Measurements from ENCODE around the gene EWSR1. TPM values are rescaled to one million over a fixed set of nuclear protein-coding genes. Genes with fewer than 3 reads are reported as not detected.
A peak's percentile ranks its signal among the peaks of the same experiment; 100 is the strongest.

The EWSR1 gene
- total and polyA plus RNA-seq, 7 experiments from 2014 or later, result 189 to 366 (median 263) TPM

DNA sequence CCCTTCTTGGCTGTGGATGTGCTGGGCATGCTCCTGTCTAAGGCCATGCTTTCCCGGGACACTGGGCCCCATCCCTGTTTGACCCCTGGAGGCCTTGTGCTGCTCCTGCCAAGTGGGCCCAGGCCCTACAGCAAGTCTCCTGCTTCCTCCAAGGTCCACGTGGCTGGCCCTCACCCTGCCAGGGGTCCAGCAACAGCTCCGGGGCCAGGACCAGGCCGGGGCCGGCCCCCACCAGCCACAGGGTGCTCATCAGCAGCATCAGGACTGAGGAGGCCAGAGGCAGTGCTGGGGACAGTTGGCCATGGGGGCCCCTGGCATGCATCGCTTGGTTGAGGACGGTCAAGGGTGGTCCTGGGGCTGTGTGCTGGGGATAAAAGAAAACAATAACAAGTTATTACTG, 2.8 kb upstream of the EWSR1 start:
- H3K27me3 ChIP-seq (ENCODE audit: control insufficient read depth in 2 of 2, insufficient read depth in 2 of 2, low read length in 2 of 2), result no peaks in the 10 kb centered on the region
- ATAC-seq (no peak), DNase-seq (no peak)
- H3K4me1 ChIP-seq (ENCODE audit: control insufficient read depth in 2 of 2, insufficient read depth in 2 of 2, low read length in 2 of 2), result peaks cover 14 to 18% of the 10 kb centered on the region in 2 donors
- Mint-ChIP-seq H3K4me1 (peaks cover 22 to 33% (median 28%) of the 10 kb centered on the region in 7 donors), H3K9me3 (peaks cover 0 to 6% (median 0%) of the 10 kb centered on the region in 11 donors), H3K27me3 (peaks cover 0 to 5% (median 0%) of the 10 kb centered on the region in 5 donors), H3K4me3 (no peak overlapping the region), H3K27ac (no peak overlapping the region), H3K36me3 (peaks cover 5 to 23% (median 9%) of the 10 kb centered on the region in 5 donors)
- H3K9me3 ChIP-seq (ENCODE audit: control insufficient read depth in 2 of 3, low read length in 3 of 3), result no peaks in the 10 kb centered on the region
- intact Hi-C loops (cut with micrococcal nuclease), result loop anchor here (5.0 to 10.0 kb wide), 8 partner anchors 37 to 1327 kb away; partner anchors contain the start of genes MTMR3 (in 1 of the 2), NF2 (in 1 of the 2), NIPSNAP1 (in 1 of the 2) and PES1 (in 1 of the 2)
- peaks cover 0 to 21% (median 0%) of the 10 kb centered on the region in 3 experiments for H3K36me3 ChIP-seq (ENCODE audit: control insufficient read depth in 2 of 3, insufficient read depth in 3 of 3, low read length in 3 of 3)
- H3K4me3 ChIP-seq (ENCODE audit: low read length), result no peak overlapping the region
- POLR2A ChIA-PET, result no interaction called here
- H3K27ac ChIP-seq (ENCODE audit: low read depth, low read length), result no peak overlapping the region
- CTCF ChIA-PET, result no interaction called here

DNA sequence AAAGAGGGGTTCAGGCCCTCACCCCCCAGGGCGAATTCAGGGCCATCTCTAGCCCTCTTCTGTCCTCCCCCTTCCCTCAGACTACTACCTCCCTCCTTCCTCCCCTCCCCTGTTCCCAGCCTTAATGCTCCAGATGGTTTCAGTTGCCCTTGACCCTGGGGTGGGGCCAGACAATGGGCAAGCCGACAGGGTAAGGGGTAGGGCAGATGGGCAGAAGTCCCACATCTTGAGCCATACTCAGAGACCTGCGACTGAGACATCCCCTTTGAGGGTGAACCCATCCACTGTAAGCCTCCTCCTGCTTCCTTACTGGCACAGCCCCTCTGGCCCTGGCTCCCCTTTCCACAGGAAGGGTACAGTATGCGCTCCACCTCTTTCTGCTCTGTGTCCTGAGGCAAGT, 2.1 kb upstream of the EWSR1 start:
- DNase-seq (no peak), ATAC-seq (no peak)
- H3K4me3 ChIP-seq (ENCODE audit: low read length), result no peak overlapping the region
- peaks cover 0 to 6% (median 0%) of the 10 kb centered on the region in 11 donors for H3K9me3 Mint-ChIP-seq
- H3K4me1 Mint-ChIP-seq, result peaks cover 28 to 39% (median 34%) of the 10 kb centered on the region in 7 donors
- ChIA-PET CTCF (no interaction called here), POLR2A (no interaction called here)
- H3K27ac Mint-ChIP-seq, result peak overlapping the region in 3 of 9 donors; percentile 32 to 56 (median 41)
- peak overlapping the region in 6 of 10 donors; percentile 29 to 99 (median 73) for H3K4me3 Mint-ChIP-seq
- intact Hi-C loops (cut with micrococcal nuclease), result loop anchor here (2.0 to 10.0 kb wide), 9 partner anchors 36 to 1326 kb away; partner anchors contain the start of genes HSCB (in 1 of the 2), MTMR3 (in 1 of the 2), NF2 (in 1 of the 2) and NIPSNAP1 (in 1 of the 2)
- no peak overlapping the region for H3K27ac ChIP-seq (ENCODE audit: low read depth, low read length)
- H3K27me3 Mint-ChIP-seq, result peaks cover 0 to 5% (median 0%) of the 10 kb centered on the region in 5 donors
- no peaks in the 10 kb centered on the region for H3K9me3 ChIP-seq (ENCODE audit: control insufficient read depth in 2 of 3, low read length in 3 of 3)
- peaks cover 0 to 21% (median 0%) of the 10 kb centered on the region in 3 experiments for H3K36me3 ChIP-seq (ENCODE audit: control insufficient read depth in 2 of 3, insufficient read depth in 3 of 3, low read length in 3 of 3)
- H3K36me3 Mint-ChIP-seq, result peaks cover 8 to 29% (median 9%) of the 10 kb centered on the region in 5 donors
- H3K4me1 ChIP-seq (ENCODE audit: control insufficient read depth in 2 of 2, insufficient read depth in 2 of 2, low read length in 2 of 2), result peaks cover 21 to 23% of the 10 kb centered on the region in 2 donors
- H3K27me3 ChIP-seq (ENCODE audit: control insufficient read depth in 2 of 2, insufficient read depth in 2 of 2, low read length in 2 of 2), result no peaks in the 10 kb centered on the region

DNA sequence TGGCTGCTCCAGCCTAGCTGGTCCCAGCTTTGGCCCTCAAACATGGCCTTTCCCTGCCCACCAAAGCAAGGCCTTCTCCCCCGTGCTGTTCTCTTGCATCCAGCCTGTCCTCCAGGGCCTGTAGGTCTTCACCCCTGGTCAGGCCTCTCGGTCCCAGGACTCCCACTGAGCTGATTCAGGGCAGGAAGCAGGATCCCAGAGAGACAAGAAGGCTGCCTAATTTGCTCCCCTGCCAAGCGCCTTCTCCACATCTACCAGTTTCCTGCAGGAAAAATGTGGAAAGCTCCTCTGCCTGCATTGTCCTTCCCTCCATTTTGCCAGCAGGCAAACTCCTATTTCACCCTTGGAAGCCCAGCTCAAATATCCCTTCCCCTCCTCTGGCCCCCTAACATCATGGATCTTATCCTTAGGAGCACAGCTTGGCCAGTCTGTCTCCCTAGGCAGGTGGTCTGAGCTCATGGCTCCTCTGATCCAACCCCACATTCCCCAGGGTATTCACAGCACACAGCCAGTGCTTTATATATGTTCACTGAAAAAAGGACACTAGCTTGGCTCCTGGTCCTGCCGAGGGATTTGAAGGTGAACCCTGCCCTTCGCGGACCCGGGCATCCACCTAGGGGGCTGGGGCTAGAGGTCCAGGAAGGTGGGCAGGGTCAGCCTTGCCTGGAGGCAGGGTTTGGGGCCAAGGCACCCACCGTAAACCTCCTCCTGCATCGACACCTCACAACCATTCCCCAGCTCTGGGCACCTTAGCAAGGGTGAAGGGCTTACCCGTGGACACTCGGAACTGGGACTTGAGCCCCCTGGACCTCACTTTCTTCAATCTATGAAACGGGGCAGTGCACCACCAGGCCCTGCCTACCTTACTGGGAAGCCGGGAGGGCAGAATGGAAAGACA, 1.3 kb upstream of the EWSR1 start:
- Mint-ChIP-seq H3K27me3 (peaks cover 0 to 5% (median 0%) of the 10 kb centered on the region in 5 donors), H3K4me1 (peaks cover 36 to 48% (median 42%) of the 10 kb centered on the region in 7 donors), H3K36me3 (peaks cover 8 to 34% (median 10%) of the 10 kb centered on the region in 5 donors), H3K27ac (peak overlapping the region; percentile 26 to 100 (median 97)), H3K4me3 (peak overlapping the region; percentile 87 to 100 (median 96)), H3K9me3 (peaks cover 0 to 6% (median 0%) of the 10 kb centered on the region in 11 donors)
- Histone ChIP-seq H3K4me3 (ENCODE audit: low read length) (peak overlapping the region; percentile 96), H3K4me1 (ENCODE audit: control insufficient read depth in 2 of 2, insufficient read depth in 2 of 2, low read length in 2 of 2) (peaks cover 30 to 32% of the 10 kb centered on the region in 2 donors), H3K9me3 (ENCODE audit: control insufficient read depth in 2 of 3, low read length in 3 of 3) (no peaks in the 10 kb centered on the region), H3K36me3 (ENCODE audit: control insufficient read depth in 2 of 3, insufficient read depth in 3 of 3, low read length in 3 of 3) (peaks cover 0 to 21% (median 0%) of the 10 kb centered on the region in 3 experiments), H3K27ac (ENCODE audit: low read depth, low read length) (peak overlapping the region; percentile 98), H3K27me3 (ENCODE audit: control insufficient read depth in 2 of 2, insufficient read depth in 2 of 2, low read length in 2 of 2) (no peaks in the 10 kb centered on the region)
- DNase-seq (no peak), ATAC-seq (no peak)
- CTCF ChIA-PET, result no interaction called here
- intact Hi-C loops (cut with micrococcal nuclease), result loop anchor here (2.0 to 10.0 kb wide), 9 partner anchors 35 to 1325 kb away; partner anchors contain the start of genes HSCB (in 1 of the 2), MTMR3 (in 1 of the 2), NF2 (in 1 of the 2) and NIPSNAP1 (in 1 of the 2)
- POLR2A ChIA-PET, result no interaction called here

DNA sequence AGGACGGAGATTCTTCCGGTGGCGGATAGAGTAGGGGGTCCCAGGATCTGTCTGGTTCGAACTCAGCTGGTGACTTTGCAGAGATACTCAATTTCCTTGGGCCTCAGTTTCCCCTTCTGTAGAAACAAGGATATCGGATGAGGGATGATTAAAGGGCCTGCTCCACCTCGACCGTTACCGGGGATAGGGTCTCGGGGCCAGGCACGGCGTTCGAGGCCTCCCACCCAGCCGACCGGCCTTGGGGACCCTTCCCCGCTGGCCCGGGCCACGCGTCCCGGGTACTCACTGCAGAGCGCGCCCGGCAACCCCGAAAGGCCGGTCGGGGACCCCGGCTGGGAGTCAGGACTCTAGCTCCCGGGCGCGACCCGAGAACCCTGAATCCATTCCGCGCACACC, 608 bp upstream of the EWSR1 start:
- ChIA-PET POLR2A (no interaction called here), CTCF (no interaction called here)
- peaks cover 8 to 38% (median 16%) of the 10 kb centered on the region in 5 donors for H3K36me3 Mint-ChIP-seq
- no peak for ATAC-seq
- H3K27me3 ChIP-seq (ENCODE audit: control insufficient read depth in 2 of 2, insufficient read depth in 2 of 2, low read length in 2 of 2), result no peaks in the 10 kb centered on the region
- intact Hi-C loops (cut with micrococcal nuclease), result loop anchor here (2.0 to 10.0 kb wide), 9 partner anchors 35 to 1325 kb away; partner anchors contain the start of genes HSCB (in 1 of the 2), MTMR3 (in 1 of the 2), NF2 (in 1 of the 2) and NIPSNAP1 (in 1 of the 2)
- peak overlapping the region; percentile 96 for H3K4me3 ChIP-seq (ENCODE audit: low read length)
- peak overlapping the region; percentile 93 to 100 (median 96) for H3K4me3 Mint-ChIP-seq
- H3K4me1 Mint-ChIP-seq, result peaks cover 42 to 54% (median 49%) of the 10 kb centered on the region in 7 donors
- H3K27ac ChIP-seq (ENCODE audit: low read depth, low read length), result peak overlapping the region; percentile 98
- H3K4me1 ChIP-seq (ENCODE audit: control insufficient read depth in 2 of 2, insufficient read depth in 2 of 2, low read length in 2 of 2), result peaks cover 36 to 38% of the 10 kb centered on the region in 2 donors
- H3K36me3 ChIP-seq (ENCODE audit: control insufficient read depth in 2 of 3, insufficient read depth in 3 of 3, low read length in 3 of 3), result peaks cover 0 to 27% (median 0%) of the 10 kb centered on the region in 3 experiments
- peaks cover 0 to 5% (median 0%) of the 10 kb centered on the region in 5 donors for H3K27me3 Mint-ChIP-seq
- no peak for DNase-seq
- H3K9me3 ChIP-seq (ENCODE audit: control insufficient read depth in 2 of 3, low read length in 3 of 3), result no peaks in the 10 kb centered on the region
- H3K9me3 Mint-ChIP-seq, result peaks cover 0 to 6% (median 0%) of the 10 kb centered on the region in 11 donors
- peak overlapping the region; percentile 40 to 100 (median 99) for H3K27ac Mint-ChIP-seq

DNA sequence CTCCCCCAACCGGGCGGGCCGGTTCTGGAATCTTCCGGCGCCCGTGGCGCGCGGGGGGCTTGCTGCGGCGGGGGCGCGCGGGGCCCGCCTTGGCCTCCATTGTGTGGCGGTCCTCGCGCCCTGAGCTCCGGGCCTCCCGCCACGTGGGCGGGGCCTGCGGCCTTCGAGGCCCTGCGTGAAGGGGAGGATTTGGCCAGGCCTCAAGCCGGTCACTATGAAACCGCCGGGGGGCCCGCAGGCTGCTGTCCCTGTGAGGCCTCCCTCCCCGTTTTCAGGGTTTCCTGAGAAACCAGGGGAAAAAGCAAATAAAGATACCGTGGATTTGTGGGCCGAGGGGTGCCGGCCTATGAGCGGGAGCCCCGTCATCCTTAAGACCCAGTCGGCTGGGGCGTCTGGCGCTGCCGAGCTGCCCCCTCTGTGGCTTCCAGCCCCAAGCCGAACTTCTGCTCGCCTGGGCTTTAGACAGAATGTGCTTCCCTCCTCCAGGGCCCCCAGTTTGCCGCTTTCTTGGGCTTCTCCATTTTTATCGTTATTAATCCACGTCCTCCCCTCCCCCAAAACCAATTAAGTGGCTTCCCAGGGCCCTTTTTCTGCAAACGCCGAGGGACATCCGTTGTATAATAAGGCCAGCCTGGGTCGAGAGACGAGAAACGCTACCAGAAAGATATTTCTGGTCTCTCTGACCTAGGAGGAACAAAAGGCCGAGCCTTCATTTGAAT, 602 bp downstream of the EWSR1 start:
- Histone ChIP-seq H3K4me3 (ENCODE audit: low read length) (peak overlapping the region; percentile 96), H3K9me3 (ENCODE audit: control insufficient read depth in 2 of 3, low read length in 3 of 3) (no peaks in the 10 kb centered on the region), H3K27me3 (ENCODE audit: control insufficient read depth in 2 of 2, insufficient read depth in 2 of 2, low read length in 2 of 2) (no peaks in the 10 kb centered on the region), H3K4me1 (ENCODE audit: control insufficient read depth in 2 of 2, insufficient read depth in 2 of 2, low read length in 2 of 2) (peaks cover 41 to 48% of the 10 kb centered on the region in 2 donors), H3K36me3 (ENCODE audit: control insufficient read depth in 2 of 3, insufficient read depth in 3 of 3, low read length in 3 of 3) (peaks cover 0 to 36% (median 10%) of the 10 kb centered on the region in 3 experiments), H3K27ac (ENCODE audit: low read depth, low read length) (peak overlapping the region; percentile 98)
- DNase-seq (peak in 4 of 9 donors; percentile 20 to 39 (median 32)), ATAC-seq (peak; percentile 13)
- ChIA-PET CTCF (no interaction called here), POLR2A (interaction anchor here (0.5 to 1.0 kb wide), 3 partner anchors 43 to 826 kb away, joined by 3 to 4 read pairs (median 3); no protein-coding TSS in a partner anchor)
- H3K4me3 Mint-ChIP-seq, result peak overlapping the region; percentile 93 to 100 (median 96)
- peaks cover 14 to 50% (median 26%) of the 10 kb centered on the region in 5 donors for H3K36me3 Mint-ChIP-seq
- H3K9me3 Mint-ChIP-seq, result peaks cover 0 to 6% (median 0%) of the 10 kb centered on the region in 11 donors
- H3K4me1 Mint-ChIP-seq, result peaks cover 51 to 67% (median 61%) of the 10 kb centered on the region in 7 donors
- peak overlapping the region; percentile 97 to 100 (median 99) for H3K27ac Mint-ChIP-seq
- peaks cover 0 to 5% (median 0%) of the 10 kb centered on the region in 5 donors for H3K27me3 Mint-ChIP-seq
- intact Hi-C loops (cut with micrococcal nuclease), result loop anchor here (1.0 to 10.0 kb wide), 15 partner anchors 34 to 1350 kb away; partner anchors contain the start of genes CCDC117 (in 2 of the 2), GAS2L1 (in 1 of the 2), HSCB (in 1 of the 2) and MTMR3 (in 1 of the 2)
